Heart left ventricle (tissue), 13 donors: ENCODE data around the gene BCL2.

Experiments
- POLR2A ChIP-seq, 2 donors: fragments of 450-650 bp; IDR thresholded peaks; one replicate each; pipeline ENCODE4 v1.6.1; 2017; ENCODE audit warnings: antibody characterized with exemption in 2 of 2, mild to moderate bottlenecking in 2 of 2, moderate library complexity in 2 of 2
- TF ChIP-seq, protein P1 (sequence below), 12 donors: fragments of 200-600 bp; sonication (generic) in 4 of 12; IDR thresholded peaks; one replicate each; pipeline versions ENCODE4 v1.5.0 to v1.8.0; 2018 to 2022; ENCODE audit warnings: antibody characterized with exemption in 12 of 12, mild to moderate bottlenecking in 5 of 12
- donor health status: ischemic (EF 13 %, LVEDD 7.1; RV severe dilation, severe dysfunction).
- donor health status: DM: no; HTN: yes; CAD: no.
- donor health status: DM: no; HTN: no; CAD: no.
- donor health status: ischemic (EF 25% LVEDD 6.9; RV normal size, moderate dysfunction).
- donor health status: ischemic (EF 25% LVEDD 5.7; RV mildly dilated, moderate dysfunction).
- donor health status: ischemic (EF 35%, LVEDD 5.7; RV mildly dilated, moderate dysfunction).
- donor health status: nonischemic (EF 11% LVEDD 7.7; RV severe dilation, severe dysfunction).
- donor health status: DM: yes; HTN: yes; CAD: no.
- donor health status: PGD.
- donor health status: ischemic (EF 29% LVEDD 5.4; RV normal size, mild dysfunction).
- donor health status: nonischemic (EF 23%, LVEDD 6.1; RV moderate dilation, normal function).

DNA sequence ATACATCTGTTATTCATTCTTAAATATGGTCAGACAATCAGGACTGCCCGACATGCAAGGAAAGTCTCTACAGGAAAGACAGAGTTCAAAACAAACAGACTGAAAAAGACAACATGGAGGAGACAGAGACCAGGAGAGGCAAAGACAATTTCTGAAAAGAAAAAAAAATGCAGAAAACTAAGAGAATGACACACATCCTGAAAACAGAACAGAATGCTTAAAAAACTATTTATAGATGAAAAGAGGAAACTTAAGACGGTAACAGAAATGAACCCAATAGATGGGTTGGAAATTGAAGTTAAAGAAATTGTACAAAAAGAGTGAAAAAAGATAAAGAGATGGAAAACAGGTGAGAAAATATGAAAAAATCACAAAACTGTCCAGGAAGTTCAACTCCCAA is 95.7 kb downstream of the BCL2 start:
- TF ChIP-seq, protein P1, sequence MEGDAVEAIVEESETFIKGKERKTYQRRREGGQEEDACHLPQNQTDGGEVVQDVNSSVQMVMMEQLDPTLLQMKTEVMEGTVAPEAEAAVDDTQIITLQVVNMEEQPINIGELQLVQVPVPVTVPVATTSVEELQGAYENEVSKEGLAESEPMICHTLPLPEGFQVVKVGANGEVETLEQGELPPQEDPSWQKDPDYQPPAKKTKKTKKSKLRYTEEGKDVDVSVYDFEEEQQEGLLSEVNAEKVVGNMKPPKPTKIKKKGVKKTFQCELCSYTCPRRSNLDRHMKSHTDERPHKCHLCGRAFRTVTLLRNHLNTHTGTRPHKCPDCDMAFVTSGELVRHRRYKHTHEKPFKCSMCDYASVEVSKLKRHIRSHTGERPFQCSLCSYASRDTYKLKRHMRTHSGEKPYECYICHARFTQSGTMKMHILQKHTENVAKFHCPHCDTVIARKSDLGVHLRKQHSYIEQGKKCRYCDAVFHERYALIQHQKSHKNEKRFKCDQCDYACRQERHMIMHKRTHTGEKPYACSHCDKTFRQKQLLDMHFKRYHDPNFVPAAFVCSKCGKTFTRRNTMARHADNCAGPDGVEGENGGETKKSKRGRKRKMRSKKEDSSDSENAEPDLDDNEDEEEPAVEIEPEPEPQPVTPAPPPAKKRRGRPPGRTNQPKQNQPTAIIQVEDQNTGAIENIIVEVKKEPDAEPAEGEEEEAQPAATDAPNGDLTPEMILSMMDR (IDR thresholded peaks at IDR 0.05) = no peak
- TF ChIP-seq POLR2A (IDR thresholded peaks at IDR 0.05) = no peak
